GM21737 (cell line): ENCODE data around the gene SMR3A.
A peak's percentile ranks its signal among the peaks of the same experiment; 100 is the strongest.

Source experiments
- ATAC-seq: cut with Tn5 transposase; IDR thresholded peaks from one replicate; pipeline ENCODE4 v1.9.1; 2021; ENCODE audit warnings: mild to moderate bottlenecking, moderate library complexity; ENCODE audit not compliant: unreplicated experiment

SMR3A gene

GRCh38 chr4:70360460-70360859 is at the start of gene SMR3A:
Gene SMR3A (plus strand): TSS chr4:70360760. CDS start chr4:70362116, 1,356 bp downstream.
- no peak for ATAC-seq

- no peak for ATAC-seq
Observed at GRCh38 chr4:70313736-70314135, 46.8 kb upstream of the SMR3A start.

GRCh38 chr4:70315928-70316327 is 44.6 kb upstream of the SMR3A start:
- ATAC-seq, result no peak

DNA sequence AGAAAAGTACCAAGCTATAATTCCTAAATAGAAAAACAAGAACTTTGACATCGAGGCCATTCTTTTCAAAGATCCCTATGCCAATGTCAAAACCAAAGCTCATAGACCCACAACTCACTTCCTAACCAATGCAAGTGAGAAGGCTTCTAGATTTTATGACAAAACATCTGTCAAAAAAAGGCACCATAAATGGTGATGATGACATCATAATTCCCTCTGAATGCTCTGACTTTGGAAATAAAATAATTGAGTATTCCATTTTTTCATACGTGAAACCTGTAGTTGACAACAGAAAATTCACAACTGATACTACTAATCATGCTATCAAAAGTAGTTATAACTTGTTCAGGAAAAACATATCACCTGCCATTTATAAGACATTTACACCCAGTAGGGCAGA is 34.5 kb upstream of the SMR3A start:
- ATAC-seq, result no peak

DNA sequence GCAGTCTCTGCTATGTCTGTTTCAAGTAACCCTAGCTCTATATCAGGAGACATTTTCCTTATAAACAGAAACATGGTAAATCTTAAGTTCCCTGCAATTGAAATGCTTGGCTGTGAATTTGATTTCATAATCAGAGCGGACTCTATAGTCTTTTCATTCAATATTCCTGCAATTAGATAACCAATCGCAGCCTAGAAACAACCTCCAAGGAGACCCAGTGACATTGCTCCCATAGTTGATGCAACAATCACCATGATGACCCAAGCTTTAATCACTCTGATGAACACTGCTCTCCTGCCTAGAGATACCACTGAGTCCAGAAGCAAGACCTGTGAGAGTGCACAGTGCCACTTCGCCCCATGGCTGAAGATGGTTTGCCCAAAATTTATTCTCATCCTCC is 25.9 kb upstream of the SMR3A start, which contains the start of gene CABS1:
CABS1 (plus strand) TSS at position 301 of the 400 bp plus-strand sequence; CDS start at position 360, 59 bp downstream.
- no peak for ATAC-seq

GRCh38 chr4:70336043-70336442 is 24.5 kb upstream of the SMR3A start:
- ATAC-seq, result no peak

DNA sequence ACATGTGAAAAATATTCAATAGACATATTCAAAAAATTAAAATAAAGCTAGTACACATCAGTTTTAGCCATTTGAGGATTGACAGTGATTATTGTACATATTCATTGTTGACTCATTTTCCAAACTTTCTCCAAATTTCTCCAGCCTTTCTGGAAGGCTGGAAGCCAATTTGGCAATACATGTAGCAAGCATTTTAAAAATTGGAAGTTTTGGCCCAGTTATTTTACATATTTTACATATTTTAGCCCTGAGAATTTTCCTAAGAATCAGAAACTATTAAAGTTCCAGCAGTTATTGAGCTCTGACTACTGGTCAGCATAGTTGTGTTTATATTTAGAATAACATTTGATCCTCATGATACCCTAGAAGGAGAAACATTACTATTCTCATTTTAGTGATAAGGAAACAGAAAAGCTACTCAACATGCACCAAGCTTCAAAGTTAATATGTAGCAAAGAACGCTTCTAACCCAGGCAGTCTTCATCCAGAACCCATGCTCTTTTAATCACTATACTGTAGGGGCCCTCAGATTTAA is 22.6 kb upstream of the SMR3A start:
- ATAC-seq, result no peak

DNA sequence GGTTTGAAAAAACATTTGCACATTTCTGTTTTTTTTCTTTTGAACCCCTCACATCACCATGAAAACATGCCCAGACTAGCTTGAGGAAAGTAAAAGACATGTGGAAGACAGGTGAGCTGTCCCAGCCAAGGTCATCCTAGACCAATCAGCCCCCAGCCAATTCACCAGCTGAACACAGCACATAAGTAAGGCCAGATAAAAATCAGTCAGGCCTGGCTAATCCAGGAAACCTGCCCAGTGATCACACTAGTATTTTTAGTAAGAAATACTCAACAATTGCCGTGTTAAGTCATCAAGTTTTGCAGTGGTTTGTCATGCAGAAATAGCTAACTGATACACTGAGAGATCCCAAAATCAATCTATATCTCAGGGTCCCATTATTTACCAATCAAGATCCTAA is 4.4 kb upstream of the SMR3A start:
- no peak for ATAC-seq

DNA sequence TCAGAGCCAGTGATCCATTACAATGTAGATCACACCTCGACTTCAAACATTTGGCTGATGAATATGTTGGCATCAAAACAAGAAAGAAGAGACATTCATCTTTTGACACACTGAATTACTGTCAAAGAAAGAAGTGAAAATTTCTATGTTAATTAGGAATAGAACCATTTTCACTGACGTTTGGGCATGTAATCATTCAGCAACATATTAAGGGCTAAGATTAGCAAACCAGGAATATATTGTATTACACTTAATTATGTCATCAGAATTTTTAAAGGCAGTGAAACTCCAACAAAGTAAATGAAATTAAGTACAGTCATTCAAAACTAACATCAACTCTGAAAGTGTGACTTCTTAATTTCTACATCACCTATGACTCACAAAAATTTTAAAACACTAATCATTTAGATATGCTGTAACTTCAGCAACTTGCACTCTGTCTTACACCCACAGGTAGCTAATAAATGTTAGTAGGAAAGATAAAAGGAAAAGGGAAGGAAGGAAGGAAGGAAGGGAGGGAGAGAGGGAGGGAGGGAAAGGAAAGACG is 1.4 kb upstream of the SMR3A start:
- ATAC-seq, result no peak

- no peak for ATAC-seq
Observed at GRCh38 chr4:70364002-70364401, 3.4 kb downstream of the SMR3A start.

DNA sequence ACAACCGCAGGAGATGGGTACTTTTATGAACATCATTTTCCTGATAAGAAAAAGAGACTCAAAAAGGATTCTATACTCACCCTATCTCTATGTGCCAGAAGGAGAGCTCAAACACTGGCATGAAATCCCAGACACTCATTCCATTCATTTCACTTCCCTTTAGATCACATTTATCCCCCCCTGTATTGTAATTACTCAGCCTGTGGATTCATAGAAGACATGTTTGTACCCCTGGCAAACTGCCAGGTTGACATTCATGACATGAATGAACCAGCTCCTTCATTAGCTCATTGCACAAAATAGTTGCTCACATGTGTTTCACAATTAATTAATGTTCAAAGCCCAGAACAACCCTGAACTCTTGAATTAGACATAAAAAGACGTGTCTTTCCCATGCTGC is 4.9 kb downstream of the SMR3A start:
- ATAC-seq, result no peak

DNA sequence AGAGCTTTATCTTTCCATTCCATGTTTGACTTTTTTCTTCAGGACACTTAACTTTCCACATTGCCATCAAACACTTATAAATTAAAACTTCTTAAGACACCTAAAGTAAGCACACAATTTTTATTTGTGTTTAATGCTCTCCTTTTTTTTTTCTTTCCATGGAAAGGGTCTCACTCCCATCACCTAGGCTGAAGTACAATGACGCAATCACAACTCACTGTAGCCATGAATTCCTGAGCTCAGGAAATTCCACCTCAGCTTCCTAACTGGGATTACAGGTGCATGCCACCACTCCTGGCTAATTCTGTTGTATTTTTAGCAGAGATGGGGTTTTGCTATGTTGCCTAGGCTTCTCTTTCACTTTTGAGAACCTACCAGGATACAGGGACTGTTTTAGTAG is 7.3 kb downstream of the SMR3A start:
- no peak for ATAC-seq

- ATAC-seq, result no peak
Observed at GRCh38 chr4:70371987-70372386, 11.4 kb downstream of the SMR3A start.

GRCh38 chr4:70372760-70373159 is 12.2 kb downstream of the SMR3A start:
- ATAC-seq, result no peak

DNA sequence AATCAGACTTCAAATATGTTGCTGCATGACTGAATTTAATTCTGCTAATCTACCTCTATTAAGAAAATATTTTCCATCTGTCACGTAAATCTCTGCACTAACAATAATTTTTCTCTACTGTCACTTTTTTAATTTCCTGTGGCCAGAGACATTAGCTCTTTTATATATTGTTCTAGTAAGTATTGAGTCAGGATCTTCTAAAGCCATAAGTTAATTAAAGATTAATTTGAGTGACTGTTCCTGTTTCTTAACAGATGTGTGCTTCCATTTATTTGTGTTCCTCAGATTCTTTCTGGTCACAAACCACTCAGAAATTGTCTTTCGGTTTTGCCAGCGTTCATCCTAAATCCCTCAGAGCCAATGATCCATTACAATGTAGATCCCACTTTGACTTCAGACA is 20.0 kb downstream of the SMR3A start:
- no peak for ATAC-seq

- ATAC-seq, result no peak
Observed at GRCh38 chr4:70382691-70383181, 22.2 kb downstream of the SMR3A start, which contains the start of gene SMR3B. Gene SMR3B (plus strand): TSS chr4:70383131. CDS start chr4:70384511, 1,380 bp downstream.

DNA sequence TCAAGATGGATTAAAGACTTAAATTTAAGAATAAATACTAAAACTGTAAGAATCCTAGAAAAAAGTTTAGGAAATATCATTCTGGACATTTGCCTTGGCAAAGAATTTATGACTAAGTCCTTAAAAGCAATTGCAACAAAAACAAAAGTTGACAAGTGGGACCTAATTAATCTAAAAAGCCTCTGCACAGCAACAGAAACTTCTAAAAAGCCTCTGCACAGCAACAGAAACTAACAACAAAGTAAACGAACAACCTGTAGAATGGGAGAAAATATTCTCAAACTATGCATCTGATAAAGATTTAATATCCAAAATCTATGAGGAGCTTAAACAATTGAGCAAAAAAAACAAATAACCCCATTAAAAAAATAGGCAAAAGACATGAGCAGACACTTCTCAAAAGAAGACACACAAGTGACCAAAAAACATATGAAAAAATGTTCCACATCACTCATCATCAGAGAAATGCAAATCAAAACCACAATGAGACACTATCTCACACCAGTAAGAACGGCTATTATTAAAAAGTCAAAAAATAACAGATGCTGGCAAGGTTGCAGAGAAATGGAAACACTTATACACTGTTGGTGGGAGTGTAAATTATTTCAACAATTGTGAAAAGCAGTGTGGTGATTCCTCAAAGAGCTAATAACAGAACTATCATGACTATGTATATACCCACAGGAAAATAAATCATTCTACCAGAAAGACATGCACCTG is 31.7 kb downstream of the SMR3A start:
- peak; percentile 44 for ATAC-seq

GRCh38 chr4:70397580-70397979 is 37.0 kb downstream of the SMR3A start, which contains the start of gene OPRPN:
Gene OPRPN (plus strand): TSS chr4:70397940. CDS start chr4:70399286, 1,346 bp downstream.
- no peak for ATAC-seq

- ATAC-seq, result no peak
Observed at GRCh38 chr4:70399319-70399718, 38.8 kb downstream of the SMR3A start.

- no peak for ATAC-seq
Observed at GRCh38 chr4:70402762-70403161, 42.2 kb downstream of the SMR3A start.

DNA sequence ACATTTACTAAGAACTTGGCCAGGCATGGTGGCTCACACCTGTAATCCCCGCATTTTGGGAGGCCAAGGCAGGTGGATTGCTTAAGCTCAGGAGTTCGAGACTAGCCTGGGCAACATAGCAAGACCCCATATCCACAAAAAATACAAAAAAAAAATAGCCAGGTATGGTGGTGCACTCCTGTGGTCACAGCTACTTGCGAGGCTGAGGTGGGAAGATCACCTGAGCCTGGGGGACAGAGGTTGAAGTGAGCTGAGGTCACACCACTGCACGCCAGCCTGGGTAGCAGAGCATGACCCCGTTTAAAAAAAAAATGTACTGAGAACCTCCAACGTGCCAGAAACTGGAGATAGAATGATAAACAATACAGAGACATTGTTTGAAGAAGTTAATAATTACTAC is 45.2 kb downstream of the SMR3A start:
- no peak for ATAC-seq
